HG02610 (cell line): ENCODE results near the gene EGLN3.
"Not testable (repeated sequence)": the region's sequence is repeated elsewhere in the genome, so short reads cannot be mapped to it uniquely, and the experiment has no call there.

Experiments used
- ATAC-seq: cut with Tn5 transposase; IDR thresholded peaks from one replicate; pipeline ENCODE4 v1.9.1; 2021; ENCODE audit warnings: mild to moderate bottlenecking, moderate library complexity; ENCODE audit not compliant: unreplicated experiment

The EGLN3 gene

DNA sequence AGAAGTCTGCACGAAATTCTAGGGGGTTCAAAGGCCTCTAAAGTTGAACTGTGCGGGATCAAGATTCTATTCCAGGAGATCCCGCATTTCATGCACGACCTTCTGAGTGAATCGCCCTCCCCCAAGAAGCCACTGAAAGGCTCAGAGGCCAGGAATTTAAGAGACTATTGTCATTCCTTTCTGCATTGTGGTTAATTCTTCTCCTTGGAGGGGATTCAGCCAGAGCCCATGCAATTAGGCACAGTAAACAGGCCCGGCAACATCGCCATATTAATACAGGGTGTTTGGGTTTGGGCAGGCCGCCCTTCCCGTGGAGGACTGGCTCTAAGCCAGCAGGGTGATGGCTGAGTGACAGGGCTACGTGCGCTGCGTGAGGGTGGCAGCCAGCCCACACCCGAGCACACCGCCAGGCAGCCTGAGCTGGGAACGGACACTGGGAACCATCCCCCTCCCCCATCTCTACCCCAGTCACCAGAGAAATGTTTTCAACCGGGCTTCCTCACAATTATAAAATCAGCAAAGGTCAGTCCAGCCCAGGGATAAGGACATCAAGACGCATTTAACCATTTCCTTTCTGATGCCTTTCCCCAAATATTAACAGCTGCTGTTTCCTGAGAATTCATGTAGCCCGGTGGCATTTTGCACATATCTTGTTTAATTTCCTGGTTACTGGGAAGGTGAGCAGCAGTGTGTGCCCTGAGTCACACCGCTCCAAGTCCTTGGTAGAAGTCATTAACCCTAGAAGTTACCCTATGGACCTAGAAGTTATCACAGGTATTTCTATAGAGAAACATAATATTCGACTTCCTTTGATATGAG lies 12.5 kb downstream of the EGLN3 start:
- peak; percentile 53 for ATAC-seq

DNA sequence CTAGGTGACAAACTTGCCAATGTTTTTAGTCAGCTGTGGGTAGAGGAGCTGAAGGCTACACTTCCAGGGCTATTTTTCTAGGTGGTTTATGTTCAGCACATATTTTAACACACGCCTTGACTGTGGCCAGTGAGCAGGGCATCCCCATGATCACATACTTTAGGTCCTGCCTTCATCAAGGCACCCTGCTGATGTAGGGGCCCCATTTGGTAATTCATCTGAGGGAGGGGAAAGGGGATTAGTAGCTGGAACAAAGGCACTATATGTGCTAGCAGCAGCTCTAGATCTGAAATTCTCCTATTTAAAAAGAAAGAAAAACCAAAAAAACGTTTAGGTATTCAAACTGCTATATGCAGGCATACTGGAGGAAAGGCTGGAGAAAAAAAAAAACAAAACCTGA lies 14.5 kb downstream of the EGLN3 start:
- no peak for ATAC-seq

DNA sequence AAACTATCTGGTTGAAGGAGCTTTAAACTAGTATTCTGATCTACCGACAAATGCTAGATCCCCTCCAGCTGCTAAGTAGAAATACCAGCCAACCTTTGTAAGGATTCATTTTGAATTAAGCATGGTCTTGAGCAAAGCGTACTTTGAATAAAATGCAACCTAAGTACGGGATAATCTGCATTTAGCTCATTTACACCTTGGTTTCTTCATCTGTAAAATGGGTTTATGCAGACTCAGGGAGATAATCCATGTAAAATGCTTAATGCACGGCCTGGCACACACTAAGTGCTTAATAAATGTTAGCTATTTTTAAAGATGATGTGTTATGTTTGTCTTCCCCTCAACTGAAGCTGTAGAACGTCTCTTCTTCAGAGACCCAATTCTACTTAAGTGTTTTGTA lies 15.9 kb downstream of the EGLN3 start:
- ATAC-seq = no peak

GRCh38 chr14:33934043-33934750 lies 16.7 kb downstream of the EGLN3 start:
- ATAC-seq = no peak

DNA sequence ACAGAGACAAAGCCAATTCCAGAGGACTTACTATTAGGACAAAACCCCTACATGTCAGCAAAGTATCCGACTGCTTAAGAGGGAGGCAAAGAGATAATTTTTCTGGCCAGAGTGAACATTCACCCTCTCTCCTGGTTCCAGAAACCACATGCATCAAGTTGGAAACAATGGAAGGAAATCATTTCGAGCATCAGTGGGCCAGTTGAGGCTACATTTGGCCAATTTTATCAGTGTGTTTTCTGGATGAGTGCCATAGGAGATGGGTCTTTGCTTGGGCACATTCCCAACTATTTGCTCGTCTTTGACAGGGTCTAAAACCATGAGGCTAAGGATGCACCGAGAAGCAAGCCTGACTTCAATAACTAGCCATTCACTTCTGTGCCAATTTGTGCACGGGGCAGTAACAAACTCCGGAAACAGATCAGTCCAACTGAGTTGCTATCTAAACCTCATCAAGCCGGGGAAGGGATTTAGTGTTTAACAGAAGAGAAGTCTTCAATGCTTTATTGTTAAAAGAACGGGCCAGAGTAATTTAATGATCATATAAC lies 17.4 kb downstream of the EGLN3 start:
- ATAC-seq = no peak

GRCh38 chr14:33932576-33933345 lies 18.1 kb downstream of the EGLN3 start:
- ATAC-seq = no peak

GRCh38 chr14:33932033-33932432 lies 18.8 kb downstream of the EGLN3 start:
- no peak for ATAC-seq

DNA sequence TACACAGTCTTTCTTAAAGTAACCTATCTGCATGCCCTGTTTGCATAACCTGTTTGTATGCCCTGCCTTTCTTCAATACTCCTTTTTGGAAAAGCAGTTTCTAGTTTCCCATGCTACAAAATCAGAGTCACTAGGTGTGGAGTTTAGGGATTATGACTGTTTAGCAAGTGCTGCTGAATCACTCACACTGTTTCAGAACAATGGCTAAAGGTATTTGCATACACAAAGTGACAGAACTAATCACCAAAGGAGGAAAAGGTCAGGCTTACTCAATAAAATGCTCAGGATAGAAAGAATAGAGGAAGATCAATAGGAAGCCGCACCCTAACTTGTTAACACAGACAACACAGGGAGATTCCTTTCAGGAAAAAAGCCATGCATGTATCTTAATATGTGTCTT lies 19.4 kb downstream of the EGLN3 start:
- no peak for ATAC-seq

DNA sequence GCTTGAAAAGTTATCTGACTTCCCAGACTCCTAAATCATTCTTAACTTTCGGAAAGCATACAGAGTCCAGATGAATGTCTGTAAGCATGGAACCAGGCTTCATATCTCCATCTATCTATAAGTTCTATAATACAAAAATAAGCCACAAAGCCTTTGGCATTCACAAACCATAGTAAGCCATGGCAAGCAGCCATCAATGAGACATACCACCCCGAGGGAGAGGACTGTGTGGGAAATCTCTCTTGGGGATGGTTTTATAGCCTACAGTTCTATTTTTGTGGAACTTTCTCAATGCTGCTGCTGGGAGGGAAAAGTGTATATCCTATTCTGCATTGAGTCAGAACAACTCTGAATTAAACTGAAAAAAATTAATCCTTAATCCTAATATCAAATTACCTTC lies 20.4 kb downstream of the EGLN3 start:
- ATAC-seq = no peak

- no peak for ATAC-seq
Measured at GRCh38 chr14:33929799-33930408, 21.0 kb downstream of the EGLN3 start.

DNA sequence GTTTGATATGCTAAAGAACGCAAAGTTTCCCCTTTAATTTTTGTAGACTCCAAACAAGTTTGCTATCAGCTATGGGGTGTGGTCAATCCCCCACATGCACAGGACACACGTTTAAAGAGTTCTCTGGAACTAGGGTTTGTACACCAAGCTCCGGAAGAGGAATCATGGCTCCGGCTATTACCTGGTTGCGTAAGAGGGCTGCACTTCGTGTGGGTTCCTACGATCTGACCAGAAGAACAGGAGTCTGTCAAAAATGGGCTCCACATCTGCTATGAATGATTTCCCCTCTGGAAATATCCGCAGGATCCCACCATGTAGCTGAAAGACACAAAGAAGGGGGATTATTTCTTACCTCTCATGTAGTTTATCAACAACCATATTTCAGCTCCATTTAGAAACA lies 22.0 kb downstream of the EGLN3 start:
- no peak for ATAC-seq

- ATAC-seq = no peak
Measured at GRCh38 chr14:33927944-33928343, 22.9 kb downstream of the EGLN3 start.

DNA sequence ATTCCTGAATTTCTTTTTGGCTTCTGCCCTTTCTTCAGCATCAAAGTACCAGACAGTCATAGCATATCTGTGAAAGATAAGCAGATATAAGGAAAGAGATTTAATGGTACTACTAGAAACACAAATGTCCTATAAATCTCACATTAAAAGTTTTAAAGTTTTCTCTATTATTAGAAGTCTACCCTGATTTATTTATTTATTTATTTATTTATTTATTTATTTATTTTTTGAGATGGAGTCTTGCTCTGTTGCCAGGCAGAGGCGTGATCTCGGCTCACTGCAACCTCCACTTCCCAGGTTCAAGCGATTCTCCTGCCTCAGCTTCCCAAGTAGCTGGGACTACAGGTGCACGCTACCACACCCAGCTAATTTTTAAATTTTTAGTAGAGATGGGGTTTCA lies 23.9 kb downstream of the EGLN3 start:
- not testable (repeated sequence) for ATAC-seq

GRCh38 chr14:33925946-33926345 lies 24.9 kb downstream of the EGLN3 start:
- ATAC-seq = no peak

- no peak for ATAC-seq
Measured at GRCh38 chr14:33925235-33925634, 25.6 kb downstream of the EGLN3 start.

GRCh38 chr14:33924566-33925100 lies 26.2 kb downstream of the EGLN3 start:
- ATAC-seq = no peak

GRCh38 chr14:33922125-33922524 lies 28.7 kb downstream of the EGLN3 start:
- no peak for ATAC-seq

DNA sequence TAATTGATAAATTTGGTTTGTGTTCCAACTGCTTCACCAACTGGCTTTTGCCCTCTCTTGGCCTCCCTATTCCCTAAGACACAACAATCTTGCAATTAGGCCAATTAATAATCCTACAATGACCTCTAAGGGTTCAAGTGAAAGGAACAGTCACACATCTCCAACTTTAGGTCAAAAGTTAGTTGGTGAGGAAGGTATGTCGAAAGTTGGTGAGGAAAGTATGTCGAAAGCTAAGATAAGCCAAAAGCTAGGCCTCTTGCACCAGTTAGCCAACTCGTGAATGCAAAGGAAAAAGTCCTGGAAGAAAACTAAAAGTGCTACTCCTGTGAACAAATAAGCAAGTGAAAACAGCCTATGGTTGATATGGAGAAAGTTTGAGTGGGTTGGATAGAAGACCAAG lies 32.6 kb downstream of the EGLN3 start:
- no peak for ATAC-seq

- ATAC-seq = no peak
Measured at GRCh38 chr14:33917661-33918060, 33.2 kb downstream of the EGLN3 start.

GRCh38 chr14:33916663-33917565 lies 34.0 kb downstream of the EGLN3 start:
- no peak for ATAC-seq
